K562 (cell line): ENCODE measurements around the gene LCE1D. TPM values are rescaled to one million over a fixed set of nuclear protein-coding genes. Genes with fewer than 3 reads are reported as not detected.

Source experiments
- ATAC-seq: fragments of 200-7000 bp; cut with Tn5 transposase; 3 replicates; pipeline ENCODE4 v1.9.1; 2020; ENCODE audit warnings: moderate library complexity
- BruUV-seq: library from RNA; stranded (reverse); fragments of 400-500 nt; replicated peaks from 2 replicates; lab custom pipeline; 2021; lab: Mats Ljungman, UMichigan
- CTCF ChIA-PET: fragments of 300-600 bp; formaldehyde crosslinking; extraction: SDS; loops from one replicate; lab custom pipeline; 2021; ENCODE audit warnings: low intra/inter-chr PET ratio; lab: Yijun Ruan, JAX
- POLR2A ChIA-PET: fragments of 300-600, 350-650 bp; sonication (Branson Sonifier 250); formaldehyde crosslinking; extraction: SDS; loops from one replicate; lab custom pipeline; 2021; ENCODE audit warnings: antibody characterized with exemption, inconsistent platforms; lab: Yijun Ruan, JAX
- DNase-seq, 4 experiments: peaks; one replicate each; pipeline versions ENCODE4 v3.0.0 to v3.0.0-alpha.2; 2011 to 2018; ENCODE audit warnings: low spot score in 3 of 4, mixed read lengths in 3 of 4; ENCODE audit errors: extremely low read depth in 1 of 4
- FAIRE-seq: peaks from 2 replicates; lab custom pipeline; 2011; peaks lifted over from hg19 to GRCh38; lab: Jason Lieb, UNC
- H2AFZ ChIP-seq: 2 replicates; pipeline ENCODE4 v1.6.0; 2011; ENCODE audit warnings: low read depth, low read length, control low read depth, inconsistent platforms
- H3K27ac ChIP-seq: fragments of 200-600 bp; 3 replicates; pipeline ENCODE4 v1.8.0; 2011; ENCODE audit warnings: low read depth, mild to moderate bottlenecking, control low read depth, inconsistent platforms, low read length, moderate library complexity, mixed read lengths; ENCODE audit errors: extremely low read depth
- H3K27me3 ChIP-seq, 2 experiments: fragments of 300-600 bp in 1 of 2; 2 replicates in 1 of 2; 3 replicates in 1 of 2; pipeline versions ENCODE4 v1.6.0 to v1.8.0; 2011; ENCODE audit warnings: inconsistent platforms in 2 of 2, low read length in 2 of 2, mild to moderate bottlenecking in 1 of 2, mixed read lengths in 1 of 2, moderate library complexity in 1 of 2; ENCODE audit not compliant: control insufficient read depth in 2 of 2, insufficient read depth in 2 of 2
- H3K36me3 ChIP-seq: fragments of 300-600 bp; 3 replicates; pipeline ENCODE4 v1.8.0; 2011; ENCODE audit warnings: mild to moderate bottlenecking, low read length, inconsistent platforms; ENCODE audit not compliant: control insufficient read depth, insufficient read depth
- H3K4me1 ChIP-seq, 2 experiments: fragments of 200-600 bp in 1 of 2; replicated peaks in 1 of 2; 2 replicates in 1 of 2; 3 replicates in 1 of 2; pipeline versions ENCODE4 v1.5.1 to v1.8.0; 2011; ENCODE audit warnings: inconsistent platforms in 2 of 2, low read length in 2 of 2, mild to moderate bottlenecking in 1 of 2, mixed read lengths in 1 of 2, moderate library complexity in 1 of 2; ENCODE audit not compliant: control insufficient read depth in 2 of 2, insufficient read depth in 2 of 2
- H3K4me2 ChIP-seq: 2 replicates; pipeline ENCODE4 v1.6.1; 2011; ENCODE audit warnings: low read length, control low read depth, inconsistent platforms, mixed read lengths; ENCODE audit not compliant: insufficient read depth
- H3K4me3 ChIP-seq: fragments of 200-600 bp; sonication (generic), shearing (Covaris generic); 2 replicates; pipeline ENCODE4 v1.5.1; 2016; ENCODE audit warnings: control low read depth, inconsistent platforms
- H3K79me2 ChIP-seq: fragments of 200-600 bp; 3 replicates; pipeline ENCODE4 v1.8.0; 2011; ENCODE audit warnings: low read length, inconsistent platforms; ENCODE audit not compliant: control insufficient read depth, insufficient read depth
- H3K9ac ChIP-seq, 2 experiments: 2 replicates each; pipeline versions ENCODE4 v1.6.0 to v1.6.1; 2011; ENCODE audit warnings: low read depth in 2 of 2, low read length in 2 of 2, control low read depth in 1 of 2, inconsistent platforms in 1 of 2, mild to moderate bottlenecking in 1 of 2, mixed read lengths in 1 of 2; ENCODE audit not compliant: insufficient read depth in 1 of 2
- H3K9me1 ChIP-seq: one replicate; pipeline ENCODE4 v1.6.0; 2011; ENCODE audit warnings: inconsistent platforms, mild to moderate bottlenecking, low read length, moderate library complexity; ENCODE audit not compliant: control insufficient read depth, insufficient read depth
- H3K9me3 ChIP-seq: replicated peaks from 2 replicates; pipeline ENCODE4 v1.5.1; 2011; ENCODE audit warnings: low read depth, low read length, inconsistent platforms; ENCODE audit not compliant: control insufficient read depth, insufficient read depth
- H4K20me1 ChIP-seq: replicated peaks from 2 replicates; pipeline ENCODE4 v1.6.1; 2011; ENCODE audit warnings: low read length, inconsistent platforms, mixed read lengths; ENCODE audit not compliant: control insufficient read depth, insufficient read depth
- ARHGAP35 ChIP-seq: fragments of 450-650 bp; IDR thresholded peaks from 2 replicates; pipeline ENCODE4 v1.6.1; 2018; ENCODE audit not compliant: partially characterized antibody
- FOXK2 ChIP-seq, 2 experiments: fragments of 450-650 bp; IDR thresholded peaks in 1 of 2; conservative IDR thresholded peaks in 1 of 2; 2 replicates each; pipeline ENCODE4 v1.6.1; 2016; ENCODE audit warnings: low read depth in 2 of 2, mild to moderate bottlenecking in 1 of 2
- HEY1 ChIP-seq: fragments of 250-450 bp; sonication (Bioruptor Pico); IDR thresholded peaks from 2 replicates; pipeline ENCODE4 v1.5.0; 2020; ENCODE audit warnings: mild to moderate bottlenecking, moderate library complexity, borderline replicate concordance
- NFE2 ChIP-seq: IDR thresholded peaks from 2 replicates; pipeline ENCODE4 v1.6.1; 2014; ENCODE audit warnings: antibody characterized with exemption, low read depth
- PATZ1 ChIP-seq: fragments of 250-450 bp; sonication (Bioruptor Pico); IDR thresholded peaks from 2 replicates; pipeline ENCODE4 v1.5.0; 2020; ENCODE audit warnings: mild to moderate bottlenecking, borderline replicate concordance
- ZBTB2 ChIP-seq: fragments of 450-650 bp; IDR thresholded peaks from 2 replicates; pipeline ENCODE4 v1.6.1; 2016; ENCODE audit warnings: antibody characterized with exemption
- ZNF121 ChIP-seq: sonication (generic); formaldehyde crosslinking; conservative IDR thresholded peaks from 2 replicates; pipeline ENCODE4 v1.8.0; 2022; ENCODE audit warnings: missing genetic modification reagents
- ZNF140 ChIP-seq: fragments of 250-450 bp; sonication (Bioruptor Pico); IDR thresholded peaks from 2 replicates; pipeline ENCODE4 v1.8.0; 2021; ENCODE audit warnings: moderate library complexity, mild to moderate bottlenecking, inconsistent platforms
- ZNF436 ChIP-seq: fragments of 250-450, 450-650 bp; sonication (Bioruptor Pico); formaldehyde crosslinking; IDR thresholded peaks from 2 replicates; pipeline ENCODE4 v1.7.0; 2020; ENCODE audit warnings: mild to moderate bottlenecking
- WGBS: fragments of 100-300 bp; shearing (Covaris generic); methylation state at CpG from one replicate; pipeline ENCODE4 v1.1.6; 2016; ENCODE audit warnings: low coverage, mixed read lengths; ENCODE audit not compliant: insufficient coverage; ENCODE audit errors: missing lambda C conversion rate; 5-methylcytosine and 5-hydroxymethylcytosine counted together
- in situ Hi-C: fragments of 300-500 bp; cut with MboI; formaldehyde crosslinking; loops from 4 replicates; pipeline ENCODE4 v1.15.0; 2018; ENCODE audit warnings: inconsistent platforms, mixed read lengths
- intact Hi-C: fragments of 100-400 bp; cut with micrococcal nuclease; formaldehyde crosslinking; loops from 2 replicates; pipeline ENCODE4 v1.14.2; 2022
- polyA plus RNA-seq, 8 experiments: library from polyadenylated mRNA; depleted of rRNA in 4 of 8; stranded (reverse) in 5 of 8; unstranded in 3 of 8; fragments of >200 nt; fragmentation: Nextera tagmentation in 2 of 8; fragmentation: Illumina TruSeq in 1 of 8; extraction: Ambion mirVana in 2 of 8; extraction: Trizol in 1 of 8; gene quantifications; 2 replicates each; pipeline versions ENCODE4 v1.2.1 to v1.2.3, GENCODE V29; 2011 to 2014; ENCODE audit warnings: inconsistent platforms in 1 of 8, missing spikeins in 1 of 8
- total RNA-seq, 7 experiments: library from RNA; depleted of rRNA in 6 of 7; stranded (reverse); fragments of >200 nt in 6 of 7; fragmentation: Illumina TruSeq in 2 of 7; extraction: Trizol in 2 of 7; gene quantifications; 2 replicates each; pipeline versions ENCODE4 v1.2.1 to v1.2.3, GENCODE V29; 2011 to 2021; ENCODE audit warnings: low replicate concordance in 1 of 7
- TF ChIP-seq, protein P1 (sequence below): fragments of 250-450 bp; sonication (Bioruptor Pico); IDR thresholded peaks from 2 replicates; pipeline ENCODE4 v1.4.0; 2020; ENCODE audit warnings: mild to moderate bottlenecking

LCE1D gene
- total and polyA plus RNA-seq, 9 of the 15 experiments (the other 6 are each of a cell fraction or from before 2014, with no cell fraction given): not detected

DNA sequence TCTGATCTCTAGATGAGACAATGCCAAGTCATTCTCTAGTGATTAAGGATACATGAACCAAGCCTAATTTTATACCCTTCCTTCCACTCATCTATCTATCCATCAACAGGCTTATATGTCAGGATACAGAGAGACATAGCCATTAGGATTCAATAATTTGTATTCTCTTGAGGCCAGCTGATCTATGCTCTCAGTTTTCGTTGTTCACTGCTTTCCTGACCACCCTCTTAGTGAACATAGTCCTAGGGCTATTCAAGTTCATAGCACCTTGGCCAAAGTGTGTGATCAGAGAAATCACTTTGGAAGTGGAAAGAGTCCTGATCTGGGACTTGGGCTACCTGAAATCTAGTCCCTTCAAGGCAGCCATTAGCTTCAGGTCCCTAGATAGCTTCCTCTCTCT is 42.9 kb upstream of the LCE1D start (continued):
- TF ChIP-seq ZBTB2 (no peak), PATZ1 (CRISPR knock-in tag) (no peak), ARHGAP35 (no peak), FOXK2 (conservative IDR thresholded peaks at IDR 0.05 in 1 of 2, IDR thresholded peaks at IDR 0.05 in 1 of 2; ENCODE audit: low read depth in 2 of 2) (no peak), ZNF121 (CRISPR knock-in tag) (no peak)

DNA sequence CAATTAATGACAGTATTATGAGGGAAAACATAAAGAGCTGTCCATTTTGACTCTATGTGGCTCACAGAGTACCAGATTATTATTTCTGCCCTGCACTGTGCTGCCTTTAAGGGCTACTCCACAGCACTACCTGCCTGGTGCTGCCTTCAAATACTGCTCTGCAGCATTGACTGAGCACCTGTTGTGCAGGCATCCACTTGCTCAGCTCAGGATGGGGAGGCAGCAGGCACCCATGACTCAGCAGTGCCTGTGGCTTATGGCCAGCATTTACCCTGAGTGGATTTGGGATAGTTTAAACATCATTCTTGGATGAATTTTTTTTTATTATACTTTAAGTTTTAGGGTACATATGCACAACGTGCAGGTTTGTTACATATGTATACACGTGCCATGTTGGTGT is 39.6 kb upstream of the LCE1D start:
- Histone ChIP-seq H3K36me3 (no peaks in the 10 kb centered on the region), H3K4me2 (no peak overlapping the region), H3K9me1 (no peaks in the 10 kb centered on the region), H3K27ac (no peak overlapping the region), H3K27me3 (peaks cover 0 to 19% of the 10 kb centered on the region in 2 experiments; a peak in 2 of 5 replicates), H3K9ac (no peak overlapping the region), H2AFZ (no peak overlapping the region), H4K20me1 (peaks cover 3% of the 10 kb centered on the region; the same call in 1 of the 2 replicates)
- in situ Hi-C loops (no loop called here), intact Hi-C loops (no loop called here)
- no TSS peak for BruUV-seq
- CTCF ChIA-PET: no interaction called here
- no peak for FAIRE-seq
- 0% methylated on average over 1 of the region's 2 CpGs for WGBS
- no peak for TF ChIP-seq ZNF436 (CRISPR knock-in tag)
- TF ChIP-seq ZNF140 (CRISPR knock-in tag): no peak
- no peak for TF ChIP-seq HEY1 (CRISPR knock-in tag)
- 0 out of 2 replicates have a peak, but pooled peaks have one; percentile 13 for TF ChIP-seq NFE2
- TF ChIP-seq, protein P1, sequence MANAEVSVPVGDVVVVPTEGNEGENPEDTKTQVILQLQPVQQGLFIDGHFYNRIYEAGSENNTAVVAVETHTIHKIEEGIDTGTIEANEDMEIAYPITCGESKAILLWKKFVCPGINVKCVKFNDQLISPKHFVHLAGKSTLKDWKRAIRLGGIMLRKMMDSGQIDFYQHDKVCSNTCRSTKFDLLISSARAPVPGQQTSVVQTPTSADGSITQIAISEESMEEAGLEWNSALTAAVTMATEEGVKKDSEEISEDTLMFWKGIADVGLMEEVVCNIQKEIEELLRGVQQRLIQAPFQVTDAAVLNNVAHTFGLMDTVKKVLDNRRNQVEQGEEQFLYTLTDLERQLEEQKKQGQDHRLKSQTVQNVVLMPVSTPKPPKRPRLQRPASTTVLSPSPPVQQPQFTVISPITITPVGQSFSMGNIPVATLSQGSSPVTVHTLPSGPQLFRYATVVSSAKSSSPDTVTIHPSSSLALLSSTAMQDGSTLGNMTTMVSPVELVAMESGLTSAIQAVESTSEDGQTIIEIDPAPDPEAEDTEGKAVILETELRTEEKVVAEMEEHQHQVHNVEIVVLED (CRISPR knock-in tag): no peak
- TF ChIP-seq, all 486 proteins: peak for 1
- Histone ChIP-seq H3K4me1 (no peaks in the 10 kb centered on the region; a peak in 1 of 5 replicates), H3K79me2 (no peaks in the 10 kb centered on the region), H3K4me3 (no peak overlapping the region), H3K9me3 (no peaks in the 10 kb centered on the region)
- no peak for DNase-seq
- POLR2A ChIA-PET: no interaction called here
- ATAC-seq: no peak
